ENCODE results near the gene SULT4A1.
A peak's percentile ranks its signal among the peaks of the same experiment; 100 is the strongest.
"Not testable (repeated sequence)": the region's sequence is repeated elsewhere in the genome, so short reads cannot be mapped to it uniquely, and the experiment has no call there.

SULT4A1 gene

GRCh38 chr22:43862074-43862881 lies at the start of gene SULT4A1:
SULT4A1 (minus strand) TSS chr22:43862513; CDS start chr22:43862382, 131 bp downstream.
- peak; percentile 65 to 79 for DNase-seq

DNA sequence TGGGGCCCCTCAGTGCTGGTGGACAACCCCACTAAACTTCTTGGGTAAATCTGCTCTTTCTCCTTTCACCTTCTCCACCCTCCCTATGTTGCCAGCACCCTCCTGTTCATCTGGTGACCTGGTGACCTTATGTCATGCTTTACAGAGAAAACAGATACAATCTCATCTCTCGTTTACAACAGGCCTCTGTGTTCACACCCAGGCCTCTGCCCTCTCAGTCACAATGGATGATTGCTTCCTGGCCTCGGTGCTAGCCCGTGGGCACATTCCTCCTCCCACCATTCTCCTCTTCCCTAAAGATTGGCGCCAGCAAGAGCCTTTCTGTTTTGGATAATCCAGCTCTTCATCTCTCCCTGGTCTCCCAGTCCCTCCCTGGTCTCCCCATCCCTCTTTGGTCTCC lies 49.0 kb upstream of the SULT4A1 start:
- DNase-seq: no peak

DNA sequence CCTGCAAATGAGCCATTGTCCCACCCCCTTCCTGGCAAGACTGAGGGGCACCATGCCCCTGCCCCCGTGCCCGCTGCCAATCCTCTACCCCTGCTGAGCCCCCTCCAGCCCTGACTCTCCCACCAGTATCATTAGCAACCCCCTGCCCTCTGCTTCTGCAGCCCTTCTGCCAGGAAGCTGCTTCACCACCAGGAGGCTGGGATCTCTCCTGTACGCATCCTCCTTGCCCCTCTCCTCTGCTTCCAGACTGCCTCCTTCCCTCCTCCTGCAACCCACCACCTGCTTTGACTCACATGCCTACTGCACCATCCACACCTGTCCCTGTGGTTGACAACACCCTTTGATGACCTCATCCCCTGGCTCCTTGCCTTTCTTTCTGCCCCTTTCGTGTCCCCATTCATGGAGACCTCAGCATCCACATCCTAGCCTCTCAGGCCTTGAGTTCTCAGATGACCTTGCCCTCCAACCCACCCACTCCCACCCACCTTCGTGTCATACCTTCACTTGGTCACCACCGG lies 47.9 kb upstream of the SULT4A1 start:
- DNase-seq: no peak

DNA sequence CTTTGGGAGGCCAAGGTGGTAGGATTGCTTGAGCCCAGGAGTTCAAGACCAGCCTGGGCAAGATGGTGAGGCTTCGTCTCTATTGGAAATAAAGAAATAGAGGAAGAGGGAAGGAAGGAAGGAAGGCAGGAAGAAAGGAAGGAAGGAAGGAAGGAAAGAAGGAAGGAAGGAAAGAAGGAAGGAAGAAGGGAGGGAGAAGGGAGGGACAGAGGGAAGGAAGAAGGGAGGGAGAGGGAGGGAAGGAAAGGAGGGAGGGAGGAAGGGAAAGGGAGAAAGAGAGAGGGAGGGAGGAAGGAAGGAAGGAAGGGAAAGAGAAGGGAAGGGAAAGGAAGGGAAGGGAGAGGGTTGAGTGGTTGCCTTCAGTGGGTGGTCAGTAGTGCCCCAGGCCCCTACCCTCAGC lies 47.4 kb upstream of the SULT4A1 start:
- no peak for DNase-seq

- DNase-seq: no peak
Observed at GRCh38 chr22:43905681-43906080, 43.4 kb upstream of the SULT4A1 start.

GRCh38 chr22:43904412-43904811 lies 42.1 kb upstream of the SULT4A1 start:
- DNase-seq: not testable (repeated sequence)

DNA sequence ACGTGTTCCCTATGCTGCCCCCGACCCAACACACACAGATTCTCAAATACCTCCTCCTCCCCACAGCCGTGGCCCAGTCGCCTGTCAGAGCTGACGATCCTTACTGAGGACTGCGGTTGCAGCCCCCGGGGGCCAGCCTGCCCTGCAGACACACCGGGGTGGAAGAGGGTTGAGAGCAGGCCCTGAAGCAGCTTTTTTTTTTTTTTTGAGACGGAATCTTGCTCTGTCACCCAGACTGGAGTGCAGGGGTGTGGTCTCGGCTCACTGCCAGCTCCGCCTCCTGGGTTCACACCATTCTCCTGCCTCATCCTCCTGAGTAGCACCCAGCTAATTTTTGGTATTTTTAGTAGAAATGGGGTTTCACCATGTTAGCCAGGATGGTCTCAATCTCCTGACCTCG lies 40.7 kb upstream of the SULT4A1 start:
- DNase-seq: not testable (repeated sequence)

- no peak for DNase-seq
Observed at GRCh38 chr22:43901976-43902643, 39.8 kb upstream of the SULT4A1 start.

DNA sequence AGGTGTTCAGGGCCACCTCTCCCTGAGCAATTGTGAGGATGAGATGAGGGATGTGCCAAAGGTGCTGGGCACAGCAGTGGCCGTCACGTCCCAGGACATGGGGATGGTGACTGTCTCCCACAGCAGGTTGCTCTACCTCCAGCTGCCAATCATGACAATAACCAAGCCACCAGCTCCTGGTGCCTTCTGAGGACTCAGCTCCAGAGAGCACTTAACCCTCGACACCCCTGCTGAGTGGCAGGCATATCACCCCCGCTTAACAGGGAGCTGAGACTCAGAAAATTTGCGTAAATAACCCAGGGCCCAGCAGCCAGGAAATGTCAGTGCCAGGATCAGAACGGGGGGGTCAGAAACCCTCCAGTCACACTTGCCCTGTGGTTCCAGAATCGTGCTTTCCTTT lies 37.9 kb upstream of the SULT4A1 start:
- DNase-seq: no peak

GRCh38 chr22:43897751-43898261 lies 35.5 kb upstream of the SULT4A1 start:
- DNase-seq: no peak

DNA sequence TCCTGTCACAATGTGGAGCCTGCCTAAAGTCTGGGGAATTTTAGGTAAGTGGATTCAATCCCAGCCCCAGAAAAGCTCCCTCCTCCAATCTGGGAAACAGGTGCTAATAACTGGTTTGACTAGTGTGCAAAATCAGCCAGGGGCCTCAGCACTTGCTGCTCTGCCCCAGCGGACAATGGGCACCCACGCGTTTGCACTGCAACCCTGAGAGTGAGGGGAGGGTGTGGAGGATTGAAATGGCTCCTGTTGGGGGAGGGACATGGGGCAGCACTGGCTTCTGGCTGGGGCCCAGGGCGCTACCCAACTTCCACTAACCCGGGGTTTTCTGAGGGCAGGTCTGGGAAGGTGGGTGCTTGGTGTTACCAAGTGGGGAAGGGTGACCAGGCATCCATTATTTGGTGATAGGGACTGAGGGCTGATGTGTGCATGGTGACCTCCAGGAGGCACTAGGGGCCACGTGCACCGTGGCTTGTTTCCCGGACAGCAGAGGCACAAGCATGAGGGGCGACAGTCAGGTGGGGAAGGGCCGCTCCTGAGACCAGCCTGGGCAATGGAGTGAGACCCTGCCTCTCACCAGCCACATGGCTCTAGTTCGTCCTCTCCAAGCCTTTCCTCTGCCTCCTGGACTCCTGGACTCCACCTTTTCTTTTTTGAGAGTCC lies 33.8 kb upstream of the SULT4A1 start:
- no peak for DNase-seq

DNA sequence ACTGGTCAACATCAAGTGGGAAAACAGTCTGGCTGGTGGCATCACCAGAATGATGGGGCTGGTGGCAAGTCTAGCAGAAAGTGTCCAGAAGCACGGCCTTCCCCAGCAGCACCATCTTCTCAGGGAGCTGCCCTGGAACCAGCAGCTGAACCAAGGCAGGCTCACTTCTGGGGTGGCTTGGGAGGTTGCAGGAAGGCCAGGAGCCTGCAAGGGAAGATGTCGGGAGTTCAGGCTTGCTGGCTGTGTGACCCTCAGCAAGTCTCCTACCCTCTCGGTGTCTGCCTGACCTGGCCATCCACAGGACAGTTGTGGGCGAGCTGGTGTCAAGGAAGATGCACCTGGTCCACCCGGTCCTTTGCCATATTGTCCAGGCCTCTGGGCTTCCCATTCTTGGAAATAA lies 31.8 kb upstream of the SULT4A1 start:
- DNase-seq: no peak

- DNase-seq: no peak
Observed at GRCh38 chr22:43893266-43893665, 31.0 kb upstream of the SULT4A1 start.

DNA sequence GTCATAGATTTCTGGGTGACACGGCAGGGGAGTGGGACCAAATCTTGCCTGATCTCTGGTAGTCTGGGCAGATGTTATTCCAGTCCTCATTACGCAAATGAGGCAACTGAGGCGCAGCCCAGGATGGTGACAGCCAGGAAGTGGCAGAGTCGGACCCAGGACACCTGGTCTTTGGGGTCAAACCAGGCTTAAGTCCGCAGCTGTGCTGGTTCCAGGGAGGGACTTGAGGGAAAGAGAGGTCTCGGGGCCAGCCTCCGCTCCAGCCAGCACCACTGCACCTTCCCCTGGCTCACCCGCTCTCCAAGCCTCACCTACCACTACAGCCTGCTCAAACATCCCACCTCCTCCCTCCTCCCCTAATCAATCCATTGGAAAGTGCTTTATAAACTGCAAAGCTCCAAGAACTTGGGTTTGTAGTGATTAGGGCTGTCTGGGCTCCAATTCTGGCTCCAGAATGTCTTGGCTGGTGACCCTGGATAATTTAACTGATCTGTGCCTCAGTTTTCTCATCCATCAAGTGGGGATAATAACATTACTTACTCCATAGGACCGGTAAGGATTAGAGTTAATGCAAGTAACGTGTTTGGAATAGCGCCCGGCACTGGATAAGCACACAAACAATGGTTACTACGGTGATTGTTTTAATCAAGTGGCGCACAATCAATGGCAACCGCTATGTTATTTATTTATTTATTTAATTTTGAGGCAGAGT lies 30.0 kb upstream of the SULT4A1 start:
- DNase-seq: no peak

DNA sequence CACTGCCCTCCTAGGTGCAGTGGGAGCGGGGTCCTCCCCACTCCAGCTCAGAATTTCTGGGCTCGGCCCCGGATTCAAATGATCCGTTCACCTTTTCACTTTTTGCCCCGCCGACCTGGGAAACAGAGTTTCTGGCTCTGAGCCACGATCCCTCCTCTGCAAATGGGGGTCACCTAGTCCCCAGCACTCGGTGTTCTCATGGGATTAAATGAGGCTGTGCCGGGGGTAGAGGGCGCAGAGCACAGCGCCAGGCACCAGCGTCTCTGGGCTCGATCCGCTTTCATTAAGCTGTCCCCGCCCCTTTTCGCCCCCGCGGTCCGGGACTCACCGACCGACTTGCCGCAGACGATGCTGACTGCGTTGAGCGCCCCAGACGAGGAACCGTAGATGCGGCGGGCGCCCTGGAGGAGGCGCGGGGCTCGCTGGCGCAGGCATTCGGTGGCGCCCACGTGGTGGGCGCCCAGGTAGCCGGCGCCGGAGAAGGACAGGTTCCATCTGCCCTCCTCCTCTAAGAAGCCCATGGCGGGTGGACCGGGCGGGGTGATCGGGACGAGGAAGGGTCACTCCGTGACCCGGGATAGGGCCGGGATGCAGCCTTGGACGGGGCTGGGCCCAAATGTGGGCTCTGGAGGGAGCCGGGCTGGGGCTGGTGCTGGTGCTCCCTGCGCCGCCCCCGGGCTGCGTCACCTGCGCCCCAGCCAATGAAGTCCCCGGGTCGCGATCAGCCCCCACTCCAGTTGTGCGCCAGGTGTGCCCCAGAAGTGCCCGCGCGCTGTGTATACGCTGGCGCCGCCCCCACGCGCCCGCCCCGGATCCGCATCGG lies 29.3 kb upstream of the SULT4A1 start, which contains the start of gene PNPLA5:
Gene PNPLA5, minus strand, starts transcription at position 654 of the 823 bp plus-strand sequence. Its CDS starts 133 bp downstream, at position 521.
- DNase-seq: peak; percentile 19 to 30

DNA sequence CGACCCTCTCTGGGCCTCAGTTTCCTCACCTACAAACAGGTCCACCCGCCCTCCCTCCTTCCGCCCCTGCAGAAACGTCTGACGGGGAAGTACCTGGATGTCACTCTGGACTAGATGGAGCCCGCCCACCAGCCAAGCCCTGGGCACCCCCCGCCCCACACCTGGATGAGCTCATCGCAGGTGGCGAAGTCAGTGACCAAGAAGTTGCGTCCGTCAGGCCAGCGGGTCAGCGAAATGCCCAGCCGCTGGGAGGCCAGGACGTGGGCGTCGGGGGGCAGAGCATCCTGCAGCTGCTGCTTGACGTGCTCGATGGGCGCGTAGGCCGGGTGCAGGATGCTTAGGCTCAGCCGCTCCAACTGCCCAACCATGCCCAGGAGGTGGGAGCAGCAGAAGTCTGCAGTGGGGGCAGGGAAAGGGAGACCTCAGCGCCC lies 28.6 kb upstream of the SULT4A1 start:
- no peak for DNase-seq

- no peak for DNase-seq
Observed at GRCh38 chr22:43889860-43890253, 27.5 kb upstream of the SULT4A1 start.

- no peak for DNase-seq
Observed at GRCh38 chr22:43889201-43889859, 27.0 kb upstream of the SULT4A1 start.

DNA sequence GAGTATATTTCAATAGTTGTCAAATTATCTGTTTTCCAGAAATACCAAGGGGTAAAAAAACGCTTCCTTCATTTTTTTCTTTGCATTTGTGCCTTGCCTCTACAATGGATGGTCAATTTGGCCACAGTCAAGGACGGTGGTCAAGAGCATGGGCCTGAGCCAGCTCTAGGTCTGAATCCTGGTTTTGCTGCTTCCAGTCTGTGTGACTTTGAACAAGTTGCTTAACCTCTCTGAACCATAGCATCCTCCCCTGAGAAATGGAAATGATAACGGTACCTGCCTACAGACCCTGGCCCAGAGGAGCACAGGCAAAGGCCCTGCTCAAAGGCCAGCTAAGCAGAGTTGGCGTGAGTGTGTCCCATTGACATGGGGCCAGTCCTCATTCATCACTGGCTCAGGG lies 26.4 kb upstream of the SULT4A1 start:
- DNase-seq: no peak

DNA sequence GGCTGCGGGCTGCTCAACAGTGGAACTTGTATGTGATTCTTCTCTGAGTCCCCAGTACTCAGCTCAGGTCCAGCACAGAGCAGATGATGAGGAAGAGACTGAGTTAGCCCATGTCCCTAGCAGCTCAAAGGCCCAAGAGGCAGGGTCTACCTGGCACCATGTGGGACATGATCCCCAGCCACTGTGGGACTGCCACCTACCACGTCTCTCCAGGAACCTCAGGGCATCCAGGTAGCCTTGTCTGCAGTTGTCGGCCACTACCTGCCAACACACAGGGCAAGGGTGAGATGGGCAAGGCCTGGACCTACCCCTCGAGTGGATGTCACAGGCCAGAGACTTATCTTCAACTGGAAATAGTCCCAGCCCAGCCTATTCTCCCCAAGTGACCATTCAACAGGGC lies 25.1 kb upstream of the SULT4A1 start:
- DNase-seq: no peak

DNA sequence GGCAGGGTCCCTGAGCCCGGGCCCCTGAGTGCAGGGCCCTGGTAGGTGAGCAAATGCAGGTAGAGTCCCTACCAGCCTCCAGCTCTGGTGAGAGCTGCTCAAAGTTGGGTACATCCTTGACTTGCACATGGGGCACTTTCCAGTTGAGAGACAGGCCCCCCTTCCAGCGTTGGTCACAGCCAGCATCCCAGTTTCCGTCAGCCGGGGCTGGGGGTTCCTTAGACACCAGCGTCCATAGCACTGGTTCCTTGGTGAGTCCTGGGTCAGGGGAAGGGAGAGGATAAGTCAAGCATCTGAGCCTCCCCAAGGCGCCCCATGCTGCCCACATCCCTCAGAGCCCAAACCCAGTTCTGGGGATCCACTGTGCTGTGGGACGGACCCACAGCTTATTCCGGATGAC lies 23.9 kb upstream of the SULT4A1 start:
- DNase-seq: no peak
